Smooth muscle cell (in vitro differentiated cells): Measurements from ENCODE around the gene MRPL44. TPM values are rescaled to one million over a fixed set of nuclear protein-coding genes. Genes with fewer than 3 reads are reported as not detected.

Experiments used
- DNase-seq: peaks from one replicate; lab custom pipeline; 2025; ENCODE audit not compliant: unreplicated experiment; lab: John Stamatoyannopoulos, UW
- H2AFZ ChIP-seq: fragments of 200-600 bp; sonication (generic); 2 replicates; pipeline ENCODE4 v1.6.0; 2016; ENCODE audit warnings: antibody characterized with exemption, low read depth, mild to moderate bottlenecking
- H3F3A ChIP-seq: fragments of 200-600 bp; sonication (generic); 2 replicates; pipeline ENCODE4 v1.6.0; 2017; ENCODE audit warnings: antibody characterized with exemption, low read depth
- H3K27ac ChIP-seq: fragments of 200-600 bp; sonication (generic); 2 replicates; pipeline ENCODE4 v1.5.1; 2016; ENCODE audit warnings: low read depth, mild to moderate bottlenecking
- H3K27me3 ChIP-seq: fragments of 200-600 bp; sonication (generic); 2 replicates; pipeline ENCODE4 v1.6.1; 2016; ENCODE audit warnings: low read depth, mild to moderate bottlenecking
- H3K36me3 ChIP-seq: fragments of 200-600 bp; sonication (generic); 2 replicates; pipeline ENCODE4 v1.5.1; 2016; ENCODE audit warnings: low read depth
- H3K4me1 ChIP-seq: fragments of 200-600 bp; sonication (generic); 2 replicates; pipeline ENCODE4 v1.5.1; 2016; ENCODE audit warnings: low read depth
- H3K4me2 ChIP-seq: fragments of 200-600 bp; sonication (generic); 2 replicates; pipeline ENCODE4 v1.6.0; 2016; ENCODE audit warnings: mild to moderate bottlenecking
- H3K4me3 ChIP-seq: fragments of 200-600 bp; sonication (generic); 2 replicates; pipeline ENCODE4 v1.5.1; 2016; ENCODE audit warnings: mild to moderate bottlenecking
- H3K79me2 ChIP-seq: fragments of 200-600 bp; sonication (generic); 2 replicates; pipeline ENCODE4 v1.6.0; 2016; ENCODE audit warnings: low read depth, mild to moderate bottlenecking
- H3K9ac ChIP-seq: fragments of 200-600 bp; sonication (generic); 2 replicates; pipeline ENCODE4 v1.6.0; 2016; ENCODE audit warnings: low read depth
- H3K9me3 ChIP-seq: fragments of 200-600 bp; sonication (generic); replicated peaks from 2 replicates; pipeline ENCODE4 v1.5.1; 2016; ENCODE audit warnings: low read depth
- H4K20me1 ChIP-seq: fragments of 200-600 bp; sonication (generic); 2 replicates; pipeline ENCODE4 v1.6.0; 2016; ENCODE audit warnings: low read depth
- CTCF ChIP-seq: fragments of 200-600 bp; sonication (generic); IDR thresholded peaks from 2 replicates; pipeline ENCODE4 v1.5.1; 2017; ENCODE audit warnings: borderline replicate concordance, mild to moderate bottlenecking, antibody characterized with exemption; ENCODE audit not compliant: insufficient read depth, poor library complexity, severe bottlenecking
- WGBS: methylation state at CpG from one replicate; pipeline ENCODE4 v1.1.7; 2016; ENCODE audit warnings: low lambda C conversion rate; 5-methylcytosine and 5-hydroxymethylcytosine counted together
- polyA plus RNA-seq: library from polyadenylated mRNA; unstranded; fragments of >200 nt; fragmentation: Nextera tagmentation; extraction: Ambion mirVana; gene quantifications from 2 replicates; pipeline ENCODE4 v1.2.1, GENCODE V29; 2016
- total RNA-seq: library from RNA; depleted of rRNA; stranded (reverse); fragments of >200 nt; gene quantifications from 2 replicates; pipeline ENCODE4 v1.2.3, GENCODE V29; 2014

Gene MRPL44
- total and polyA plus RNA-seq, 2 experiments from 2014 or later, result 23.5 to 34.5 TPM

DNA sequence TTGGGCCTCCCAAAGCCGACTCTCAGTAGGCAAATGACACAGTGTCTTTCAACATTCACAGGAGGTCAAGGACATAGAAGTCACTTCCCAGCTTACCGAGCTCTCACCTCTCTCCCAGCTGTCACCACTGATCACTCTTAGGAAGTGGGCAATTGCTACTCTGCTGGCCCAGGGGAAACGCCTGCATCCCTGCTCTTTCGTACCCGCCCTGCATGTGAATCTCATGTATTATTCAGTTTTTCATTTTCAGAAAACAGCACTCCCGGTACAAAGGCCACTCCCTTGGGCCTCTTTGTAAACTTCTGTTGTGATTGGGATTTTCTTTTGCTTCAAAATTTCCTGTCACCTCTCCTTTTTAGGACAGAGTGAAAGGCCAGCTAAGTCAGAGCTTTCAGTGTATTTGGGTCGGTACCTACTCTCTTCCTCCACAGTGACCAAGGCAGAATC is 15.4 kb downstream of the MRPL44 start:
- Histone ChIP-seq H3F3A (peaks cover 48% of the 10 kb centered on the region), H3K4me3 (no peak overlapping the region), H3K4me1 (peaks cover 2% of the 10 kb centered on the region), H3K9ac (no peak overlapping the region), H4K20me1 (no peaks in the 10 kb centered on the region), H3K27ac (peak overlapping the region; percentile 28), H2AFZ (no peak overlapping the region), H3K79me2 (no peaks in the 10 kb centered on the region), H3K27me3 (no peaks in the 10 kb centered on the region), H3K36me3 (peaks cover 4% of the 10 kb centered on the region), H3K4me2 (no peak overlapping the region), H3K9me3 (no peaks in the 10 kb centered on the region)
- 85% methylated on average over 7 of the region's 7 CpGs for WGBS
- no peak for TF ChIP-seq CTCF
- DNase-seq, result no peak

DNA sequence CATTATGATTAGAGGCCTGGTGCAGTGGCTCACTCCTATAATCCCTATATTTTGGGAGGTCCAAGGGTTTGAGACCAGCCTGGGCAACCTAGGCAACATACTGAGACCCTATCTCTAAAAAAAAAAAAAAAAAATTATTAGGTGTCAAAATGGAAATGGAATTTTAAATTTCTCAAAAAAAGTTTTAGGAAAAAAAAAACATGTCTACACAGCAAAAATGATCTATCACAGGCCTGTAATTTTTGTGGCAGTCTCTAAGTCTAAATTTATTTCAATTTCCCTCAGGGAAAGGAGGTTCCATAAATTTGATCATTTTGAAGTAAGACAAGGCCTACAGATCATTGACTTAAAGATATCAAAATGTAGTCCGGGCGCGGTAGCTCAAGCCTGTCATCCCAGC is 16.3 kb downstream of the MRPL44 start:
- H3K4me2 ChIP-seq, result no peak overlapping the region
- H3F3A ChIP-seq, result peaks cover 45% of the 10 kb centered on the region
- peaks cover 4% of the 10 kb centered on the region for H3K36me3 ChIP-seq
- no peaks in the 10 kb centered on the region for H3K4me1 ChIP-seq
- TF ChIP-seq CTCF, result no peak
- no peak overlapping the region for H2AFZ ChIP-seq
- no peak overlapping the region for H3K4me3 ChIP-seq
- 98% methylated on average over 3 of the region's 3 CpGs for WGBS
- no peaks in the 10 kb centered on the region for H3K27me3 ChIP-seq
- no peak overlapping the region for H3K9ac ChIP-seq
- DNase-seq, result no peak
- no peak overlapping the region for H3K27ac ChIP-seq
- no peaks in the 10 kb centered on the region for H3K9me3 ChIP-seq
- H3K79me2 ChIP-seq, result no peaks in the 10 kb centered on the region
- H4K20me1 ChIP-seq, result no peaks in the 10 kb centered on the region

DNA sequence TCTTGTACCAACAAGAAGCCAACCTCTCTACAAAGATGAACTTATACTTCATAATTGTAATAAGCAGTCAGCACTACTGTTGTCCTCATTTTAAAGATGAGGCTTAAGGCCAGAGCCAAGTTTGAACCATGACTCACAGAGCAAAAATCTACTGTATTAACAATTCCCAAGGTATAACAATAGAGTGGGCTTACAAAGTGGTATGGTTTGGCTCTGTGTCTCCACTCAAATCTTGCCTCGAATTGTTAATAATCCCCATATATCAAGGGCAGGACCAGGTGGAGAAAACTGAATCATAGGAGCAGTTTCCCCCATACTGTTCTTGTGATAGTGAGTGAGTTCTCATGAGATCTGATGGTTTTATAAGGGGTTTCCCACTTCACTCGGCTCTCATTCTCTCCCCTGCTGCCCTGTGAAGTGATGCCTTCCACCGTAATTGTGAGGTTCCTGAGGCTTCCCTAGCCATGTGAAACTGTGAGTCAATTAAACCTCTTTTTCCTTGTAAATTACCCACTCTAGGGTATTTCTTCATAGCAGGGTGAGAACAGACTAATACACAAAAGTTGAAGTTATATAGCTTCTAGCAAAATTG is 19.5 kb downstream of the MRPL44 start:
- no peak overlapping the region for H3K4me2 ChIP-seq
- no peaks in the 10 kb centered on the region for H3K4me1 ChIP-seq
- peak overlapping the region; percentile 40 for H3K27ac ChIP-seq
- peaks cover 66% of the 10 kb centered on the region for H3F3A ChIP-seq
- H2AFZ ChIP-seq, result no peak overlapping the region
- no peaks in the 10 kb centered on the region for H3K79me2 ChIP-seq
- H3K9ac ChIP-seq, result no peak overlapping the region
- no peak for DNase-seq
- peaks cover 22% of the 10 kb centered on the region for H3K36me3 ChIP-seq
- no peaks in the 10 kb centered on the region for H3K27me3 ChIP-seq
- H3K4me3 ChIP-seq, result no peak overlapping the region
- no peak for TF ChIP-seq CTCF
- no peaks in the 10 kb centered on the region for H3K9me3 ChIP-seq
- WGBS, result 70% methylated on average over 3 of the region's 3 CpGs
- H4K20me1 ChIP-seq, result peaks cover 5% of the 10 kb centered on the region

- H3K36me3 ChIP-seq, result peaks cover 26% of the 10 kb centered on the region
Observed at GRCh38 chr2:223978451-223978850, 21.2 kb downstream of the MRPL44 start.

More at GRCh38 chr2:223978451-223978850, 21.2 kb downstream of the MRPL44 start:
- Histone ChIP-seq H3K4me3 (no peak overlapping the region), H3K27ac (no peak overlapping the region), H2AFZ (no peak overlapping the region), H3K27me3 (no peaks in the 10 kb centered on the region), H3K79me2 (no peaks in the 10 kb centered on the region), H3K4me1 (no peaks in the 10 kb centered on the region), H3F3A (peaks cover 59% of the 10 kb centered on the region), H3K9ac (no peak overlapping the region), H3K9me3 (no peaks in the 10 kb centered on the region), H4K20me1 (peaks cover 5% of the 10 kb centered on the region), H3K4me2 (no peak overlapping the region)
- WGBS, result 94% methylated on average over 4 of the region's 4 CpGs
- no peak for TF ChIP-seq CTCF
- no peak for DNase-seq
